Measurements from ENCODE around the gene CTSF. TPM values are rescaled to one million over a fixed set of nuclear protein-coding genes. Genes with fewer than 3 reads are reported as not detected.

CTSF gene
- total RNA-seq, 1 experiment from 2014 or later, result 4.9 TPM

- Mint-ChIP-seq H3K36me3 (peaks cover 18% of the 10 kb centered on the region), H3K9me3 (peaks cover 28% of the 10 kb centered on the region), H3K27ac (no peak overlapping the region), H3K27me3 (ENCODE audit: low read depth) (peaks cover 49% of the 10 kb centered on the region), H3K4me1 (peaks cover 11% of the 10 kb centered on the region), H3K4me3 (no peak overlapping the region)
- TF ChIP-seq, protein P1, sequence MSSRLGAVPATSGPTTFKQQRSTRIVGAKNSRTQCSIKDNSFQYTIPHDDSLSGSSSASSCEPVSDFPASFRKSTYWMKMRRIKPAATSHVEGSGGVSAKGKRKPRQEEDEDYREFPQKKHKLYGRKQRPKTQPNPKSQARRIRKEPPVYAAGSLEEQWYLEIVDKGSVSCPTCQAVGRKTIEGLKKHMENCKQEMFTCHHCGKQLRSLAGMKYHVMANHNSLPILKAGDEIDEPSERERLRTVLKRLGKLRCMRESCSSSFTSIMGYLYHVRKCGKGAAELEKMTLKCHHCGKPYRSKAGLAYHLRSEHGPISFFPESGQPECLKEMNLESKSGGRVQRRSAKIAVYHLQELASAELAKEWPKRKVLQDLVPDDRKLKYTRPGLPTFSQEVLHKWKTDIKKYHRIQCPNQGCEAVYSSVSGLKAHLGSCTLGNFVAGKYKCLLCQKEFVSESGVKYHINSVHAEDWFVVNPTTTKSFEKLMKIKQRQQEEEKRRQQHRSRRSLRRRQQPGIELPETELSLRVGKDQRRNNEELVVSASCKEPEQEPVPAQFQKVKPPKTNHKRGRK (CRISPR knock-in tag; IDR thresholded peaks at IDR 0.05; ENCODE audit: borderline replicate concordance), result no peak
- TF ChIP-seq CREB1 (CRISPR knock-in tag; IDR thresholded peaks at IDR 0.05), result no peak
- TF ChIP-seq NR2C2 (CRISPR knock-in tag; IDR thresholded peaks at IDR 0.05), result no peak
- TF ChIP-seq PRRX2 (CRISPR knock-in tag; IDR thresholded peaks at IDR 0.05), result no peak
- no peak for TF ChIP-seq NFYB (CRISPR knock-in tag; conservative IDR thresholded peaks at IDR 0.05; ENCODE audit: low read depth)
- TF ChIP-seq CBFB (CRISPR knock-in tag; IDR thresholded peaks at IDR 0.05; ENCODE audit: low read depth), result no peak
- no peak for TF ChIP-seq NR3C1 (CRISPR knock-in tag; conservative IDR thresholded peaks at IDR 0.05; ENCODE audit: low read depth)
- no peak for TF ChIP-seq ZNF219 (CRISPR knock-in tag; IDR thresholded peaks at IDR 0.05; ENCODE audit: borderline replicate concordance)
- TF ChIP-seq ZBTB21 (CRISPR knock-in tag; IDR thresholded peaks at IDR 0.05; ENCODE audit: borderline replicate concordance), result no peak
- TF ChIP-seq, protein P2, sequence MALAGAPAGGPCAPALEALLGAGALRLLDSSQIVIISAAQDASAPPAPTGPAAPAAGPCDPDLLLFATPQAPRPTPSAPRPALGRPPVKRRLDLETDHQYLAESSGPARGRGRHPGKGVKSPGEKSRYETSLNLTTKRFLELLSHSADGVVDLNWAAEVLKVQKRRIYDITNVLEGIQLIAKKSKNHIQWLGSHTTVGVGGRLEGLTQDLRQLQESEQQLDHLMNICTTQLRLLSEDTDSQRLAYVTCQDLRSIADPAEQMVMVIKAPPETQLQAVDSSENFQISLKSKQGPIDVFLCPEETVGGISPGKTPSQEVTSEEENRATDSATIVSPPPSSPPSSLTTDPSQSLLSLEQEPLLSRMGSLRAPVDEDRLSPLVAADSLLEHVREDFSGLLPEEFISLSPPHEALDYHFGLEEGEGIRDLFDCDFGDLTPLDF (CRISPR knock-in tag; IDR thresholded peaks at IDR 0.05), result no peak
- no peak for TF ChIP-seq CREM (CRISPR knock-in tag; IDR thresholded peaks at IDR 0.05)
- TF ChIP-seq ERG (CRISPR knock-in tag; IDR thresholded peaks at IDR 0.05), result no peak
- TF ChIP-seq, protein P3, sequence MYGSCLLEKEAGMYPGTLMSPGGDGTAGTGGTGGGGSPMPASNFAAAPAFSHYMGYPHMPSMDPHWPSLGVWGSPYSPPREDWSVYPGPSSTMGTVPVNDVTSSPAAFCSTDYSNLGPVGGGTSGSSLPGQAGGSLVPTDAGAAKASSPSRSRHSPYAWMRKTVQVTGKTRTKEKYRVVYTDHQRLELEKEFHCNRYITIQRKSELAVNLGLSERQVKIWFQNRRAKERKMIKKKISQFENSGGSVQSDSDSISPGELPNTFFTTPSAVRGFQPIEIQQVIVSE (CRISPR knock-in tag; IDR thresholded peaks at IDR 0.05; ENCODE audit: borderline replicate concordance), result no peak
- TF ChIP-seq ATF1 (CRISPR knock-in tag; IDR thresholded peaks at IDR 0.05), result no peak
- TF ChIP-seq, protein P4, sequence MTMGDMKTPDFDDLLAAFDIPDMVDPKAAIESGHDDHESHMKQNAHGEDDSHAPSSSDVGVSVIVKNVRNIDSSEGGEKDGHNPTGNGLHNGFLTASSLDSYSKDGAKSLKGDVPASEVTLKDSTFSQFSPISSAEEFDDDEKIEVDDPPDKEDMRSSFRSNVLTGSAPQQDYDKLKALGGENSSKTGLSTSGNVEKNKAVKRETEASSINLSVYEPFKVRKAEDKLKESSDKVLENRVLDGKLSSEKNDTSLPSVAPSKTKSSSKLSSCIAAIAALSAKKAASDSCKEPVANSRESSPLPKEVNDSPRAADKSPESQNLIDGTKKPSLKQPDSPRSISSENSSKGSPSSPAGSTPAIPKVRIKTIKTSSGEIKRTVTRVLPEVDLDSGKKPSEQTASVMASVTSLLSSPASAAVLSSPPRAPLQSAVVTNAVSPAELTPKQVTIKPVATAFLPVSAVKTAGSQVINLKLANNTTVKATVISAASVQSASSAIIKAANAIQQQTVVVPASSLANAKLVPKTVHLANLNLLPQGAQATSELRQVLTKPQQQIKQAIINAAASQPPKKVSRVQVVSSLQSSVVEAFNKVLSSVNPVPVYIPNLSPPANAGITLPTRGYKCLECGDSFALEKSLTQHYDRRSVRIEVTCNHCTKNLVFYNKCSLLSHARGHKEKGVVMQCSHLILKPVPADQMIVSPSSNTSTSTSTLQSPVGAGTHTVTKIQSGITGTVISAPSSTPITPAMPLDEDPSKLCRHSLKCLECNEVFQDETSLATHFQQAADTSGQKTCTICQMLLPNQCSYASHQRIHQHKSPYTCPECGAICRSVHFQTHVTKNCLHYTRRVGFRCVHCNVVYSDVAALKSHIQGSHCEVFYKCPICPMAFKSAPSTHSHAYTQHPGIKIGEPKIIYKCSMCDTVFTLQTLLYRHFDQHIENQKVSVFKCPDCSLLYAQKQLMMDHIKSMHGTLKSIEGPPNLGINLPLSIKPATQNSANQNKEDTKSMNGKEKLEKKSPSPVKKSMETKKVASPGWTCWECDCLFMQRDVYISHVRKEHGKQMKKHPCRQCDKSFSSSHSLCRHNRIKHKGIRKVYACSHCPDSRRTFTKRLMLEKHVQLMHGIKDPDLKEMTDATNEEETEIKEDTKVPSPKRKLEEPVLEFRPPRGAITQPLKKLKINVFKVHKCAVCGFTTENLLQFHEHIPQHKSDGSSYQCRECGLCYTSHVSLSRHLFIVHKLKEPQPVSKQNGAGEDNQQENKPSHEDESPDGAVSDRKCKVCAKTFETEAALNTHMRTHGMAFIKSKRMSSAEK (CRISPR knock-in tag; IDR thresholded peaks at IDR 0.05; ENCODE audit: borderline replicate concordance), result no peak
- TF ChIP-seq JUN (CRISPR knock-in tag; IDR thresholded peaks at IDR 0.05), result no peak
- no peak for TF ChIP-seq OVOL2 (CRISPR knock-in tag; IDR thresholded peaks at IDR 0.05; ENCODE audit: borderline replicate concordance)
- TF ChIP-seq, protein P5, sequence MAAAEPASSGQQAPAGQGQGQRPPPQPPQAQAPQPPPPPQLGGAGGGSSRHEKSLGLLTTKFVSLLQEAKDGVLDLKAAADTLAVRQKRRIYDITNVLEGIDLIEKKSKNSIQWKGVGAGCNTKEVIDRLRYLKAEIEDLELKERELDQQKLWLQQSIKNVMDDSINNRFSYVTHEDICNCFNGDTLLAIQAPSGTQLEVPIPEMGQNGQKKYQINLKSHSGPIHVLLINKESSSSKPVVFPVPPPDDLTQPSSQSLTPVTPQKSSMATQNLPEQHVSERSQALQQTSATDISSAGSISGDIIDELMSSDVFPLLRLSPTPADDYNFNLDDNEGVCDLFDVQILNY (CRISPR knock-in tag; IDR thresholded peaks at IDR 0.05), result no peak
- TF ChIP-seq ATF2 (CRISPR knock-in tag; IDR thresholded peaks at IDR 0.05; ENCODE audit: borderline replicate concordance, low read depth), result no peak
- CTCF ChIA-PET, result interaction anchor here (0.6 kb wide), 1 partner anchor 23 kb away, joined by 4 read pairs; no protein-coding TSS in a partner anchor
- DNase-seq (ENCODE audit: low spot score) (no peak), ATAC-seq (no peak)
- POLR2A ChIA-PET, result interaction anchor here (0.7 kb wide), 1 partner anchor 47 kb away, joined by 4 read pairs; no protein-coding TSS in a partner anchor
Observed at GRCh38 chr11:66591175-66591574, 22.8 kb upstream of the CTSF start.

Measured in WTC11 (cell line).